Heart left ventricle (tissue), 13 donors: ENCODE measurements around the gene ABLIM2.

Experiments
- CTCF ChIP-seq, 12 donors: fragments of 200-600 bp; sonication (generic) in 4 of 12; IDR thresholded peaks; one replicate each; pipeline versions ENCODE4 v1.5.0 to v1.8.0; 2018 to 2022; ENCODE audit warnings: antibody characterized with exemption in 12 of 12, mild to moderate bottlenecking in 5 of 12
- POLR2A ChIP-seq, 2 donors: fragments of 450-650 bp; IDR thresholded peaks; one replicate each; pipeline ENCODE4 v1.6.1; 2017; ENCODE audit warnings: antibody characterized with exemption in 2 of 2, mild to moderate bottlenecking in 2 of 2, moderate library complexity in 2 of 2
- donor health status: ischemic (EF 13 %, LVEDD 7.1; RV severe dilation, severe dysfunction).
- donor health status: DM: no; HTN: yes; CAD: no.
- donor health status: DM: no; HTN: no; CAD: no.
- donor health status: ischemic (EF 25% LVEDD 6.9; RV normal size, moderate dysfunction).
- donor health status: ischemic (EF 25% LVEDD 5.7; RV mildly dilated, moderate dysfunction).
- donor health status: ischemic (EF 35%, LVEDD 5.7; RV mildly dilated, moderate dysfunction).
- donor health status: nonischemic (EF 11% LVEDD 7.7; RV severe dilation, severe dysfunction).
- donor health status: DM: yes; HTN: yes; CAD: no.
- donor health status: PGD.
- donor health status: ischemic (EF 29% LVEDD 5.4; RV normal size, mild dysfunction).
- donor health status: nonischemic (EF 23%, LVEDD 6.1; RV moderate dilation, normal function).

DNA sequence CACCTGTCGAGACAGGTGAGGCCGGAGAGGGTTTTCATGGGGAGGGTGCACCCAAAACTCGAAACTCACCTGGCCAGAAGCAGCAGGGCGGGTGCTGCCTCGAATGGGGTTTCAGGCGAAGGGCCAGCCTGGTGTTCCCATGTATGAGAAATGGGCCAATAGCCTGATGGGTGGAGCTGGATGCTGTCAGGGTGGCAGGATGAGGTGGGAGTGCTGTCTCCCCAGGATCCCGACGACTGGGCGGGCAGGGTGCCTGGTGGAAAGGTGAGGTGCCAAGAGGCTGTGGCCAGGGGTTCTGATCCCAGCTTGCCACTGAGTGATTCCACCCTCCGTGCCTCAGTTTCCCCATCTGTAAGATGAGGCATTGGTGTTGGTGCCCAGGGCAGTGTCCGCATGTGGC is 23.7 kb upstream of the ABLIM2 start:
- no peak for TF ChIP-seq CTCF (IDR thresholded peaks at IDR 0.05)
- TF ChIP-seq POLR2A (IDR thresholded peaks at IDR 0.05) = no peak
